Measurements from ENCODE around the gene VAV3.

- TF ChIP-seq, protein P1, sequence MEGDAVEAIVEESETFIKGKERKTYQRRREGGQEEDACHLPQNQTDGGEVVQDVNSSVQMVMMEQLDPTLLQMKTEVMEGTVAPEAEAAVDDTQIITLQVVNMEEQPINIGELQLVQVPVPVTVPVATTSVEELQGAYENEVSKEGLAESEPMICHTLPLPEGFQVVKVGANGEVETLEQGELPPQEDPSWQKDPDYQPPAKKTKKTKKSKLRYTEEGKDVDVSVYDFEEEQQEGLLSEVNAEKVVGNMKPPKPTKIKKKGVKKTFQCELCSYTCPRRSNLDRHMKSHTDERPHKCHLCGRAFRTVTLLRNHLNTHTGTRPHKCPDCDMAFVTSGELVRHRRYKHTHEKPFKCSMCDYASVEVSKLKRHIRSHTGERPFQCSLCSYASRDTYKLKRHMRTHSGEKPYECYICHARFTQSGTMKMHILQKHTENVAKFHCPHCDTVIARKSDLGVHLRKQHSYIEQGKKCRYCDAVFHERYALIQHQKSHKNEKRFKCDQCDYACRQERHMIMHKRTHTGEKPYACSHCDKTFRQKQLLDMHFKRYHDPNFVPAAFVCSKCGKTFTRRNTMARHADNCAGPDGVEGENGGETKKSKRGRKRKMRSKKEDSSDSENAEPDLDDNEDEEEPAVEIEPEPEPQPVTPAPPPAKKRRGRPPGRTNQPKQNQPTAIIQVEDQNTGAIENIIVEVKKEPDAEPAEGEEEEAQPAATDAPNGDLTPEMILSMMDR (IDR thresholded peaks at IDR 0.05) = no peak
- TF ChIP-seq, protein P2, sequence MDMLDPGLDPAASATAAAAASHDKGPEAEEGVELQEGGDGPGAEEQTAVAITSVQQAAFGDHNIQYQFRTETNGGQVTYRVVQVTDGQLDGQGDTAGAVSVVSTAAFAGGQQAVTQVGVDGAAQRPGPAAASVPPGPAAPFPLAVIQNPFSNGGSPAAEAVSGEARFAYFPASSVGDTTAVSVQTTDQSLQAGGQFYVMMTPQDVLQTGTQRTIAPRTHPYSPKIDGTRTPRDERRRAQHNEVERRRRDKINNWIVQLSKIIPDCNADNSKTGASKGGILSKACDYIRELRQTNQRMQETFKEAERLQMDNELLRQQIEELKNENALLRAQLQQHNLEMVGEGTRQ (IDR thresholded peaks at IDR 0.05; ENCODE audit: borderline replicate concordance, low read depth, low read length) = no peak
- TF ChIP-seq, protein P3, sequence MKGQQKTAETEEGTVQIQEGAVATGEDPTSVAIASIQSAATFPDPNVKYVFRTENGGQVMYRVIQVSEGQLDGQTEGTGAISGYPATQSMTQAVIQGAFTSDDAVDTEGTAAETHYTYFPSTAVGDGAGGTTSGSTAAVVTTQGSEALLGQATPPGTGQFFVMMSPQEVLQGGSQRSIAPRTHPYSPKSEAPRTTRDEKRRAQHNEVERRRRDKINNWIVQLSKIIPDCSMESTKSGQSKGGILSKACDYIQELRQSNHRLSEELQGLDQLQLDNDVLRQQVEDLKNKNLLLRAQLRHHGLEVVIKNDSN (IDR thresholded peaks at IDR 0.05; ENCODE audit: borderline replicate concordance, low read depth) = no peak
- TF ChIP-seq POLR2AphosphoS5 (IDR thresholded peaks at IDR 0.05; ENCODE audit: low read depth, low read length) (no peak), NFIC (IDR thresholded peaks at IDR 0.05; ENCODE audit: borderline replicate concordance) (no peak)
Measured at GRCh38 chr1:107524301-107524700, 440.7 kb downstream of the VAV3 start.
